Tibial artery (tissue), 4 donors: ENCODE results near the gene EPOP.

ENCODE experiments used
- DNase-seq, 2 donors: peaks; one replicate each; pipeline ENCODE4 v3.0.0-alpha.2; 2019
- H3K27ac ChIP-seq, 2 donors: fragments of 200-600 bp; sonication (generic) in 1 of 2; 1 replicate in 1 of 2; 2 replicates in 1 of 2; pipeline ENCODE4 v1.5.1; 2018 to 2019; ENCODE audit warnings: mild to moderate bottlenecking in 1 of 2
- H3K27me3 ChIP-seq, 2 donors: fragments of 200-600 bp; sonication (generic) in 1 of 2; one replicate each; pipeline versions ENCODE4 v1.5.1 to v1.6.0; 2016 to 2019
- H3K36me3 ChIP-seq, 3 donors: fragments of 200-600 bp; sonication (generic) in 2 of 3; one replicate each; pipeline ENCODE4 v1.5.1; 2016 to 2019; ENCODE audit warnings: mild to moderate bottlenecking in 2 of 3
- H3K4me1 ChIP-seq, 4 donors: fragments of 200-600 bp; sonication (generic) in 2 of 4; 1 replicate in 3 of 4; 2 replicates in 1 of 4; pipeline ENCODE4 v1.5.1; 2016 to 2019
- H3K4me3 ChIP-seq, 2 donors: fragments of 200-600 bp; sonication (generic) in 1 of 2; 1 replicate in 1 of 2; 2 replicates in 1 of 2; pipeline ENCODE4 v1.5.1; 2018 to 2019; ENCODE audit warnings: mild to moderate bottlenecking in 2 of 2
- H3K9me3 ChIP-seq, 3 donors: fragments of 200-600 bp; sonication (generic) in 1 of 3; one replicate each; pipeline ENCODE4 v1.5.1; 2016 to 2019
- CTCF ChIP-seq, 2 experiments: fragments of 200-600 bp in 1 of 2; fragments of 450-650 bp in 1 of 2; IDR thresholded peaks; one replicate each; pipeline ENCODE4 v1.5.1; 2017 to 2019; ENCODE audit warnings: antibody characterized with exemption in 2 of 2, mild to moderate bottlenecking in 1 of 2, moderate library complexity in 1 of 2
- intact Hi-C: fragments of 100-400 bp; cut with DNase I; formaldehyde crosslinking; loops from one replicate; pipeline ENCODE4 v1.15.0; 2023; ENCODE audit warnings: low total_unique reads

EPOP gene

GRCh38 chr17:38701504-38702165, 26.9 kb upstream of the EPOP start:
- no peaks in the 10 kb centered on the region for H3K9me3 ChIP-seq
- intact Hi-C loops = no loop called here
- no peak for DNase-seq
- no peak for TF ChIP-seq CTCF (IDR thresholded peaks at IDR 0.05)
- H3K27ac ChIP-seq = peak overlapping the region; percentile 94 to 96
- H3K27me3 ChIP-seq = no peaks in the 10 kb centered on the region
- H3K4me1 ChIP-seq = peaks cover under 1 to 29% (median 17%) of the 10 kb centered on the region in 4 donors
- H3K4me3 ChIP-seq = peak overlapping the region; percentile 96 to 97
- no peaks in the 10 kb centered on the region for H3K36me3 ChIP-seq

DNA sequence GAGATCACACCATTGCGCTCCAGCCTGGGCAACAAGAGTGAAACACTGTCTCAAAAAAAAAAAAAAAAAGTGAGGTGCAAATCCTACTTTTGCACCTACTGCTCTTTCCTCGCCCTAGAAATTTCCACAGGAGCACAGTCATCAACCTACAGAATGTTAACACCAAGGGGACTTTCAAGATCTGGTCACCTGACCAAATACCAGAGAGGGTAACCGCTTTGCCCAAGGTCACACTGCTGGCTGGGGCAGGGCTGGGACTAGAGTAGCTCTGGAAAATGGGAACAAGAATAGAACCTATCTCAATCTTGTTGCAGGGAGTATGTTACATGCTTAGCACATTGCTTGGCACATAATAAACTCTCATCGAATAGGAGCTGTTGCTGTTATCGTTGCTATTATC, 24.0 kb upstream of the EPOP start:
- no peak for DNase-seq
- Histone ChIP-seq H3K27ac (no peak overlapping the region), H3K9me3 (no peaks in the 10 kb centered on the region), H3K4me3 (no peak overlapping the region), H3K27me3 (no peaks in the 10 kb centered on the region), H3K36me3 (no peaks in the 10 kb centered on the region), H3K4me1 (peaks cover 0 to 26% (median 20%) of the 10 kb centered on the region in 4 donors)
- intact Hi-C loops = no loop called here
- no peak for TF ChIP-seq CTCF (IDR thresholded peaks at IDR 0.05)

DNA sequence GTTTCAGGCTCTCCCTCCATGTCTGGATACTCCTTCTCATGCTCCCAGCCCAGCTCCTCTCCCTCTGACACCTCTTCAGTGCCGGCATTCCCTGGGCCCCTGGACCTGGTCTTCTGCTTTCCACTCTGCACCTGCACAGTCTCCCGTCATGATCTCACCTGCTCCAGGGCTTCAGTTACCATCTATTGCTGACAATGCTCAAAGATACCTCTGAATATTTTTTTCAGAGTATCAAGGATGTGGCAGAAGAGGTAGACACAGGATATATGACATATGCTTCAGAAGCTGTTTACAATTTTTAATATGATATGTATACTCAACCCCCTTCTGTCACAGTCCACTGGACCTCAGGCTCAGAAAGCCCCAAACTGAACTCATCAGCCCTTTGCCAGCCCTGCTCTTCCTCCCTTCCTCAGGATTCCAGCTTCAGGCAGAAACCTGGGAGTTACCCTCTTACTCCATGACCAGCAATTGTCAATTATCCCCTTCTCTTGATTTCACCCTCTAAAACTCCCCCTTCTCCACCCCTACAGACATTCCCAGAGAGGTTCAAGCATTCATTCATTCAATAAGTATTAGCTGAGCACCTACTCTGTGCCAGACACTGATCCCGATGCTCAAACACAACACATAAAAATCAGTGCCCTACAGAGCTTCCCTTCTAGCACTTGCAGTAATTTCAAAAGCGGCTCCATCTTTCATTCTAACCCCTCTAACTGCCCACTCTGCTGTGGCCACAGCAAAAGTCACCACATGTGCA, 22.5 kb upstream of the EPOP start:
- intact Hi-C loops = no loop called here
- peaks cover 0 to 21% (median 19%) of the 10 kb centered on the region in 4 donors for H3K4me1 ChIP-seq
- no peak overlapping the region for H3K4me3 ChIP-seq
- H3K9me3 ChIP-seq = no peaks in the 10 kb centered on the region
- no peaks in the 10 kb centered on the region for H3K36me3 ChIP-seq
- no peak for TF ChIP-seq CTCF (IDR thresholded peaks at IDR 0.05)
- DNase-seq = no peak
- H3K27me3 ChIP-seq = no peaks in the 10 kb centered on the region
- no peak overlapping the region for H3K27ac ChIP-seq

DNA sequence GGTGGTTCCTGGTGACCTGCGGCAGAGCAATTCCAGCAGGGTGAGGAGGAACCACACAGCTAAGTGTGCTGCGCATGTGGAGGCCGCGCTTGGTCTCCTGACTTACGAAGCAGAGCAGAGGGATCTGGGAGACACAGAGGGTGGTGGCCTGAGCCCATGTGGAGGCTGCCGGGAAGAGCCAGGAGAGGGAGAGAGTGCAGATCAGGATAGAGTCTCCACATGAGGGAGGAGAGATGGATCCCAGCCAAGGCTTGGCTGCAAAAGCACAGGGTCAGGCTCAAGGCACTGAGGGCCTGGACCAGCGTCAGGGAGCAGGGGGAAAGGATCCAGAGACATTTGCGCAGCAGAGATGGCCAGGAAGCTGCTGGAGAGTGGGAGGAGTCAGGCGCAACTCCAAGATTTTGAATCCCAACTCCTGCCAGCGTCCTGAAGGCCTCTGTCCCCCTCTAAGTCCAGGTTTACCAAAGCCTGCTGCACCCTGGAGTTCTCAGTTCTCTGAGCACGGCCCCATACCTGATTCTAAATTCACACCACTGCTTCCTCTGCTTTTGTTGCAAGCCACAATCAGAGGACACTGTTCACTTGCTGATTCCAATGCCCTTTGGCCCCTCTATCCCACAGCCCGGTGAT, 19.1 kb upstream of the EPOP start:
- intact Hi-C loops = no loop called here

GRCh38 chr17:38691154-38691553, 16.4 kb upstream of the EPOP start:
- Histone ChIP-seq H3K9me3 (no peaks in the 10 kb centered on the region), H3K27me3 (no peaks in the 10 kb centered on the region), H3K4me3 (no peak overlapping the region), H3K27ac (no peak overlapping the region), H3K4me1 (peaks cover 0 to 13% (median 10%) of the 10 kb centered on the region in 4 donors), H3K36me3 (no peaks in the 10 kb centered on the region)
- no peak for TF ChIP-seq CTCF (IDR thresholded peaks at IDR 0.05)
- no peak for DNase-seq
- intact Hi-C loops = no loop called here

More for the DNA sequence above, 19.1 kb upstream of the EPOP start:
- Histone ChIP-seq H3K36me3 (no peaks in the 10 kb centered on the region), H3K9me3 (no peaks in the 10 kb centered on the region), H3K4me1 (peaks cover 0 to 13% (median 10%) of the 10 kb centered on the region in 4 donors), H3K27ac (peak overlapping the region; percentile 67 to 72), H3K4me3 (no peak overlapping the region), H3K27me3 (no peaks in the 10 kb centered on the region)
- peak in 1 of 2 experiments; percentile 5 for TF ChIP-seq CTCF (IDR thresholded peaks at IDR 0.05)
- peak; percentile 88 to 96 for DNase-seq
